H1 (cell line): ENCODE data around the gene ADAMTS17. TPM values are rescaled to one million over a fixed set of nuclear protein-coding genes. Genes with fewer than 3 reads are reported as not detected.

Experiments used
- CTCF ChIA-PET: fragments of 300-600 bp; sonication (Branson Sonifier 250); formaldehyde crosslinking; loops from one replicate; lab custom pipeline; 2021; ENCODE audit not compliant: partially characterized antibody; lab: Charles Lee
- POLR2A ChIA-PET: fragments of 300-600 bp; sonication (Branson Sonifier 250); formaldehyde crosslinking; loops from one replicate; lab custom pipeline; 2021; ENCODE audit warnings: inconsistent platforms; ENCODE audit not compliant: partially characterized antibody; lab: Charles Lee
- DNase-seq, 2 experiments: peaks; one replicate each; pipeline versions ENCODE4 v3.0.0 to v3.0.0-alpha.2; 2010 to 2022; ENCODE audit warnings: low spot score in 2 of 2, low read depth in 1 of 2, mixed read lengths in 1 of 2
- FAIRE-seq: peaks from 2 replicates; lab custom pipeline; 2011; peaks lifted over from hg19 to GRCh38; lab: Jason Lieb, UNC
- H2AFZ ChIP-seq: 2 replicates; pipeline ENCODE4 v1.8.1; 2012; ENCODE audit warnings: low read length, inconsistent platforms
- H2AK5ac ChIP-seq: 2 replicates; pipeline ENCODE4 v1.6.1; 2013; ENCODE audit warnings: low read depth, low read length
- H2BK120ac ChIP-seq: replicated peaks from 2 replicates; pipeline ENCODE3; 2013; ENCODE audit warnings: low read depth, low read length, inconsistent platforms
- H2BK12ac ChIP-seq: 2 replicates; pipeline ENCODE4 v1.6.1; 2013; ENCODE audit warnings: low read depth, low read length
- H2BK15ac ChIP-seq: 2 replicates; pipeline ENCODE4 v1.6.1; 2013; ENCODE audit warnings: low read length
- H2BK20ac ChIP-seq: 2 replicates; pipeline ENCODE4 v1.6.1; 2013; ENCODE audit warnings: low read length
- H2BK5ac ChIP-seq: 2 replicates; pipeline ENCODE4 v1.6.1; 2013; ENCODE audit warnings: low read depth, low read length
- H3K14ac ChIP-seq: 2 replicates; pipeline ENCODE4 v1.6.1; 2013; ENCODE audit warnings: inconsistent platforms; ENCODE audit not compliant: insufficient read length
- H3K18ac ChIP-seq: 2 replicates; pipeline ENCODE4 v1.6.1; 2013; ENCODE audit warnings: low read length; ENCODE audit errors: extremely low read depth
- H3K23ac ChIP-seq: 2 replicates; pipeline ENCODE4 v1.6.1; 2013; ENCODE audit warnings: inconsistent platforms; ENCODE audit not compliant: insufficient read length
- H3K23me2 ChIP-seq: 2 replicates; pipeline ENCODE4 v1.6.1; 2013; ENCODE audit warnings: low read depth, low read length
- H3K27ac ChIP-seq: 2 replicates; pipeline ENCODE4 v1.6.1; 2011; ENCODE audit warnings: low read depth, low read length, inconsistent platforms
- H3K27me3 ChIP-seq, 4 experiments: replicated peaks in 1 of 4; 1 replicate in 1 of 4; 2 replicates in 3 of 4; pipeline versions ENCODE4 v1.6.1 to v1.8.1; 2011 to 2013; ENCODE audit warnings: low read length in 3 of 4, mild to moderate bottlenecking in 3 of 4, inconsistent platforms in 2 of 4, mixed read lengths in 2 of 4, moderate library complexity in 1 of 4; ENCODE audit not compliant: control insufficient read depth in 3 of 4, insufficient read depth in 3 of 4; ENCODE audit errors: extremely low read depth in 1 of 4
- H3K36me3 ChIP-seq, 4 experiments: 2 replicates each; pipeline versions ENCODE4 v1.6.1 to v1.8.1; 2011 to 2013; ENCODE audit warnings: mild to moderate bottlenecking in 4 of 4, low read length in 3 of 4, moderate library complexity in 2 of 4, control low read depth in 1 of 4, inconsistent platforms in 1 of 4; ENCODE audit not compliant: insufficient read depth in 4 of 4, control insufficient read depth in 2 of 4
- H3K4ac ChIP-seq: replicated peaks from 2 replicates; pipeline ENCODE3; 2013; ENCODE audit warnings: low read length, low read depth, mixed read lengths, inconsistent platforms; ENCODE audit not compliant: insufficient read length
- H3K4me1 ChIP-seq, 4 experiments: replicated peaks in 1 of 4; 1 replicate in 1 of 4; 2 replicates in 3 of 4; pipeline versions ENCODE4 v1.6.1 to v1.8.1; 2011 to 2013; ENCODE audit warnings: low read length in 3 of 4, inconsistent platforms in 2 of 4, mixed read lengths in 1 of 4; ENCODE audit not compliant: insufficient read depth in 4 of 4, control insufficient read depth in 3 of 4
- H3K4me2 ChIP-seq, 2 experiments: 2 replicates each; pipeline versions ENCODE4 v1.6.1 to v1.8.1; 2011 to 2013; ENCODE audit warnings: low read depth in 2 of 2, low read length in 2 of 2, control low read depth in 1 of 2, inconsistent platforms in 1 of 2, mild to moderate bottlenecking in 1 of 2; ENCODE audit not compliant: insufficient read depth in 1 of 2
- H3K4me3 ChIP-seq, 4 experiments: fragments of 200-600, 300-600 bp in 1 of 4; sonication (generic), shearing (Covaris generic), sonication (Bioruptor Twin) in 1 of 4; 2 replicates each; pipeline versions ENCODE4 v1.5.1 to v1.8.1; 2011 to 2016; ENCODE audit warnings: low read length in 4 of 4, low read depth in 3 of 4, control low read depth in 2 of 4, inconsistent platforms in 2 of 4, mild to moderate bottlenecking in 2 of 4, mixed read lengths in 1 of 4, moderate library complexity in 1 of 4; ENCODE audit not compliant: insufficient read depth in 2 of 4; ENCODE audit errors: extremely low read depth in 1 of 4
- H3K56ac ChIP-seq: replicated peaks from 2 replicates; pipeline ENCODE3; 2013; ENCODE audit warnings: low read depth, mild to moderate bottlenecking, mixed read lengths, low read length, inconsistent platforms; ENCODE audit not compliant: insufficient read length
- H3K79me1 ChIP-seq: 2 replicates; pipeline ENCODE4 v1.6.1; 2013; ENCODE audit warnings: low read depth, low read length, control low read depth
- H3K79me2 ChIP-seq, 2 experiments: 2 replicates each; pipeline versions ENCODE4 v1.6.1 to v1.8.1; 2012 to 2013; ENCODE audit warnings: low read length in 2 of 2, mild to moderate bottlenecking in 2 of 2, inconsistent platforms in 1 of 2; ENCODE audit not compliant: insufficient read depth in 2 of 2, control insufficient read depth in 1 of 2
- H3K9ac ChIP-seq, 4 experiments: replicated peaks in 1 of 4; 1 replicate in 1 of 4; 2 replicates in 3 of 4; pipeline versions ENCODE4 v1.6.1 to v1.8.1; 2011 to 2013; ENCODE audit warnings: low read depth in 3 of 4, low read length in 3 of 4, control low read depth in 2 of 4, mild to moderate bottlenecking in 2 of 4, moderate library complexity in 2 of 4, inconsistent platforms in 1 of 4; ENCODE audit errors: extremely low read depth in 1 of 4
- H3K9me3 ChIP-seq, 2 experiments: 2 replicates each; pipeline versions ENCODE4 v1.6.1 to v1.8.1; 2012 to 2013; ENCODE audit warnings: mild to moderate bottlenecking in 2 of 2, moderate library complexity in 2 of 2, control low read depth in 1 of 2, inconsistent platforms in 1 of 2, low read depth in 1 of 2, low read length in 1 of 2, mixed read lengths in 1 of 2; ENCODE audit not compliant: insufficient read depth in 2 of 2
- H4K20me1 ChIP-seq, 2 experiments: replicated peaks in 1 of 2; 2 replicates each; pipeline versions ENCODE3 to v1.8.1; 2011 to 2013; ENCODE audit warnings: inconsistent platforms in 2 of 2, low read length in 2 of 2, mild to moderate bottlenecking in 1 of 2; ENCODE audit not compliant: insufficient read depth in 2 of 2, control insufficient read depth in 1 of 2
- H4K5ac ChIP-seq: 2 replicates; pipeline ENCODE4 v1.6.1; 2013; ENCODE audit warnings: low read length, low read depth, mixed read lengths, inconsistent platforms; ENCODE audit not compliant: insufficient read length
- H4K8ac ChIP-seq: 2 replicates; pipeline ENCODE4 v1.8.0; 2013; ENCODE audit warnings: mild to moderate bottlenecking, moderate library complexity, low read length, inconsistent platforms; ENCODE audit not compliant: insufficient read depth; ENCODE audit errors: extremely low read depth
- H4K91ac ChIP-seq: replicated peaks from 2 replicates; pipeline ENCODE3; 2013; ENCODE audit warnings: low read length, mixed read lengths, inconsistent platforms; ENCODE audit not compliant: insufficient read length
- BACH1 ChIP-seq: IDR thresholded peaks from 2 replicates; pipeline ENCODE4 v1.6.1; 2012; ENCODE audit warnings: low read length, improper control_type of control experiment
- CTCF ChIP-seq, 3 experiments: IDR thresholded peaks; 1 replicate in 2 of 3; 2 replicates in 1 of 3; pipeline versions ENCODE4 v1.5.1 to v1.6.1; 2011; ENCODE audit warnings: low read length in 3 of 3, mild to moderate bottlenecking in 3 of 3, inconsistent platforms in 2 of 3, low read depth in 1 of 3, moderate library complexity in 1 of 3; ENCODE audit not compliant: insufficient read depth in 1 of 3; ENCODE audit errors: control extremely low read depth in 1 of 3
- JUND ChIP-seq: IDR thresholded peaks from 2 replicates; pipeline ENCODE4 v1.6.1; 2011; ENCODE audit warnings: mild to moderate bottlenecking, improper control_type of control experiment, low read length
- MAFK ChIP-seq: IDR thresholded peaks from 2 replicates; pipeline ENCODE4 v1.6.1; 2012; ENCODE audit warnings: low read depth, mild to moderate bottlenecking, improper control_type of control experiment, low read length
- SIX5 ChIP-seq: IDR thresholded peaks from 2 replicates; pipeline ENCODE4 v1.6.1; 2011; ENCODE audit warnings: mild to moderate bottlenecking, low read depth, low read length
- SP4 ChIP-seq: IDR thresholded peaks from 2 replicates; pipeline ENCODE4 v1.6.1; 2012; ENCODE audit warnings: low read length, inconsistent platforms
- WGBS, 2 experiments: shearing (Covaris generic) in 1 of 2; methylation state at CpG; one replicate each; pipeline versions ENCODE4 v1.1.6 to v1.1.7; 2013 to 2015; ENCODE audit warnings: low lambda C conversion rate in 2 of 2, mixed read lengths in 2 of 2, inconsistent platforms in 1 of 2, low coverage in 1 of 2, missing lambda C conversion rate in 1 of 2; ENCODE audit not compliant: insufficient replicate concordance in 2 of 2, insufficient coverage in 1 of 2, insufficient read length in 1 of 2; ENCODE audit errors: extremely low coverage in 1 of 2, missing lambda C conversion rate in 1 of 2; 5-methylcytosine and 5-hydroxymethylcytosine counted together
- polyA plus RNA-seq, 7 experiments: library from polyadenylated mRNA; depleted of rRNA in 3 of 7; stranded (reverse) in 5 of 7; unstranded in 2 of 7; fragments of >200 nt in 5 of 7; fragments of 200-250 nt in 2 of 7; gene quantifications; 1 replicate in 5 of 7; 2 replicates in 1 of 7; 4 replicates in 1 of 7; pipeline versions ENCODE4 v1.2.1 to v1.2.3, GENCODE V29; 2011 to 2013; ENCODE audit warnings: missing spikeins in 2 of 7, mixed read lengths in 2 of 7
- total RNA-seq: library from RNA; stranded (reverse); fragmentation: NEBNext Ultra II Directional; extraction: Animal tissue kit (Norgen Biotek cat#: 25700); gene quantifications from 2 replicates; pipeline ENCODE4 v1.2.1, GENCODE V29; 2021

Gene ADAMTS17
- total and polyA plus RNA-seq, 2 of the 8 experiments (the other 6 are each of a cell fraction or from before 2014, with no cell fraction given) = 0.51 to 1.7 TPM

DNA sequence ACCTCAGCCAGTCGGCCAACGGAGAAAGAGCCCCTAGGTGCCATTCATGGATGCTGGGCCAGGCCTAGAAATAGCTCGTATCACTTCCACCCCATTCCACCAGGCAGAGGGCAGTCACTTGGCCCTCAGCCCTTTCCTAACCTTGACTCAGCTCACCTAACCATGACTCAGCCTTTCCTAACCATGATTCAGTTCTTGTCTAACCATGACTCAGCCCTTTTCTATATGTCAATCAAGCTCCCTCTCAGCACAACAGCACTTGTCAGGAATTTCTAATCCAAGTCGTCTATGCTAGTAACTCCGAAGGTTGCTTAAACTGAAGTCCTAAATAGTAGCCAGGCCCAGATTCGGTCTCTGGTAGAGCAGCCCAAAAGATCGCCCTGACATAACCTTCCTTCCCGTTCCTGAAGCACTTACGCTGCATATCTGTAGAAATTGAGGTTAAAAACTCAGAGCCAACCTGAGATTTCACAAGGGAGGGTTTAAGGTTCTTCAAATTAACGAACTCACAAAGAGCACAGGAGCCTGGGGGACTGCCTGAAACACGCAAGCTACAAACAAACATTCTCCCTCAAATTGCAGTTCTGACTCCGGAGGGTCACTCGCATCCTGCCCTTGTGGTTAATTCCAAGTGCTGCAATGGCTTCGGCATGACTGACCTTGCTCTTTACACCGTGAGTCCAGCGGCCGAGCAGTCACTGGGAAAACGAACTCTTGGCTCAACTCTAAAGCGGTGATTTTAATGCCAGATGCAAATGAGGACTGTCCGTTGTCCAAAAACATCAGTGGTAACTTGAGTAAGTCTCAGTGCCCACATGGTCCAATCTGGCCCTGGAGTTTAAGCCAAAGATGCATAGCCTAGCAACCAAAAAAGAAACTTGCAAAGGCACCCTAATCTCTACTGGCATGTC, 99.9 kb downstream of the ADAMTS17 start:
- Histone ChIP-seq H4K20me1 (no peaks in the 10 kb centered on the region), H3K4ac (no peak overlapping the region), H3K36me3 (no peaks in the 10 kb centered on the region), H3K79me1 (no peaks in the 10 kb centered on the region), H2AK5ac (no peak overlapping the region), H3K23me2 (no peaks in the 10 kb centered on the region), H2BK20ac (no peak overlapping the region), H2AFZ (no peak overlapping the region), H3K23ac (no peak overlapping the region), H2BK120ac (no peak overlapping the region), H3K4me3 (no peak overlapping the region), H3K27me3 (no peaks in the 10 kb centered on the region), H3K27ac (no peak overlapping the region), H3K9me3 (no peaks in the 10 kb centered on the region), H4K91ac (no peak overlapping the region), H3K4me2 (no peak overlapping the region), H3K14ac (no peak overlapping the region), H2BK5ac (no peak overlapping the region), H3K4me1 (peaks cover 0 to 2% (median 0%) of the 10 kb centered on the region in 4 experiments; a peak in 2 of 7 replicates), H4K8ac (no peak overlapping the region), H3K18ac (no peak overlapping the region; the same call in 1 of the 2 replicates), H2BK15ac (no peak overlapping the region), H4K5ac (no peak overlapping the region), H3K56ac (no peak overlapping the region), H2BK12ac (no peak overlapping the region), H3K9ac (no peak overlapping the region), H3K79me2 (no peaks in the 10 kb centered on the region)
- 85% methylated on average over 20 of the region's 20 CpGs; no CpG with 5 or more reads in 1 of the 2 experiments for WGBS, 2 experiments
- DNase-seq (no peak), FAIRE-seq (peak; percentile 86)
- POLR2A ChIA-PET = no interaction called here
- CTCF ChIA-PET = no interaction called here
- peak; percentile 100 for TF ChIP-seq BACH1
- TF ChIP-seq JUND = peak; percentile 61
- no peak for TF ChIP-seq SP4
- TF ChIP-seq CTCF (IDR thresholded peaks at IDR 0.05; ENCODE audit: control extremely low read depth in 1 of 3, insufficient read depth in 1 of 3, low read depth in 1 of 3, low read length in 3 of 3) = peak in 1 of 3 experiments; percentile 3; a peak in 1 of 4 replicates
- TF ChIP-seq SIX5 = no peak
- TF ChIP-seq MAFK = peak; percentile 99
